SU-DHL-6 (cell line): ENCODE measurements around the gene MAGEA9B.
"Not testable (repeated sequence)": the region's sequence is repeated elsewhere in the genome, so short reads cannot be mapped to it uniquely, and the experiment has no call there.

ENCODE experiments used
- EZH2phosphoT487 ChIP-seq: fragments of 200-600 bp; sonication (generic), shearing (Covaris generic); conservative IDR thresholded peaks from 2 replicates; pipeline ENCODE4 v1.6.1; 2018; ENCODE audit warnings: mild to moderate bottlenecking, antibody characterized with exemption, low read length, moderate library complexity, mixed read lengths
- TF ChIP-seq, protein P1 (sequence below): fragments of 200-600 bp; sonication (generic); IDR thresholded peaks from one replicate; pipeline ENCODE4 v1.5.1; 2017; ENCODE audit warnings: antibody characterized with exemption, mild to moderate bottlenecking, low read length, moderate library complexity; ENCODE audit not compliant: insufficient read depth, poor library complexity, severe bottlenecking

DNA sequence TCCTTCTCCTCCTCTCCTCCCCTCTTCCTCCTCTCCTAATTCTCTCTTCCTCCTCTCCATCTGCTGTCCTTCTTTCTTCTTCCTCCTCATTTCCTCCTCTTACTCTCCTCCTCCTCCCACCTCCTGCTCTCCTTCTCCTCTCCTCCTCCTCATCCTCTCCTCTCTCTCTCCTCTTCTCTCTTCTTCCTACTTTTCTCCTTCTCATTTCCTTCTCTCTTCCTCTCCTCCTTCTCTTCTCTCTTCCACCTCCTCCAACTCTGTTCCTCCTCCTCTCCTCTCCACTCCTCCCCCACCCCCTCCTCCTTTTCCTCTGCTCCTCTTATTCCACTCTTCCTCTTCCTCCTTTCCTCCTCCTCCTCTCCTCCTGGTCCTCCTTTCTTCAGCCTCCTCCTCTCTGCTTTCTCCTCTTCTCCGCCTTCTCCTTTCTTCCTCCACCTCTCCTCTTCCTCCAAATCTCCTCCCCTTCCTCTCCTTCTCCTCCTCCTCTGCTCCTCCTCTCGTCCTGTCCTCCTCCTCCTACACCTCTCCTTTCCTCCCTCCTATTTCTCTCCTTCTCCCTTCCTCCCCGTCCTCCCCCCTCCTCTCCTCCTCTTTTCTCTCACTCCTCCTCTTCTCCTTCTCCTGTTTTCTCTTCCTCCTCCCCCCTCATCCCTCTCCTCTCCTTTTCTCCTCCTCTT lies 52.2 kb downstream of the MAGEA9B start:
- TF ChIP-seq, protein P1, sequence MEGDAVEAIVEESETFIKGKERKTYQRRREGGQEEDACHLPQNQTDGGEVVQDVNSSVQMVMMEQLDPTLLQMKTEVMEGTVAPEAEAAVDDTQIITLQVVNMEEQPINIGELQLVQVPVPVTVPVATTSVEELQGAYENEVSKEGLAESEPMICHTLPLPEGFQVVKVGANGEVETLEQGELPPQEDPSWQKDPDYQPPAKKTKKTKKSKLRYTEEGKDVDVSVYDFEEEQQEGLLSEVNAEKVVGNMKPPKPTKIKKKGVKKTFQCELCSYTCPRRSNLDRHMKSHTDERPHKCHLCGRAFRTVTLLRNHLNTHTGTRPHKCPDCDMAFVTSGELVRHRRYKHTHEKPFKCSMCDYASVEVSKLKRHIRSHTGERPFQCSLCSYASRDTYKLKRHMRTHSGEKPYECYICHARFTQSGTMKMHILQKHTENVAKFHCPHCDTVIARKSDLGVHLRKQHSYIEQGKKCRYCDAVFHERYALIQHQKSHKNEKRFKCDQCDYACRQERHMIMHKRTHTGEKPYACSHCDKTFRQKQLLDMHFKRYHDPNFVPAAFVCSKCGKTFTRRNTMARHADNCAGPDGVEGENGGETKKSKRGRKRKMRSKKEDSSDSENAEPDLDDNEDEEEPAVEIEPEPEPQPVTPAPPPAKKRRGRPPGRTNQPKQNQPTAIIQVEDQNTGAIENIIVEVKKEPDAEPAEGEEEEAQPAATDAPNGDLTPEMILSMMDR = not testable (repeated sequence)
- not testable (repeated sequence) for TF ChIP-seq EZH2phosphoT487
